ENCODE data around the gene CLRN3.

Gene CLRN3

DNA sequence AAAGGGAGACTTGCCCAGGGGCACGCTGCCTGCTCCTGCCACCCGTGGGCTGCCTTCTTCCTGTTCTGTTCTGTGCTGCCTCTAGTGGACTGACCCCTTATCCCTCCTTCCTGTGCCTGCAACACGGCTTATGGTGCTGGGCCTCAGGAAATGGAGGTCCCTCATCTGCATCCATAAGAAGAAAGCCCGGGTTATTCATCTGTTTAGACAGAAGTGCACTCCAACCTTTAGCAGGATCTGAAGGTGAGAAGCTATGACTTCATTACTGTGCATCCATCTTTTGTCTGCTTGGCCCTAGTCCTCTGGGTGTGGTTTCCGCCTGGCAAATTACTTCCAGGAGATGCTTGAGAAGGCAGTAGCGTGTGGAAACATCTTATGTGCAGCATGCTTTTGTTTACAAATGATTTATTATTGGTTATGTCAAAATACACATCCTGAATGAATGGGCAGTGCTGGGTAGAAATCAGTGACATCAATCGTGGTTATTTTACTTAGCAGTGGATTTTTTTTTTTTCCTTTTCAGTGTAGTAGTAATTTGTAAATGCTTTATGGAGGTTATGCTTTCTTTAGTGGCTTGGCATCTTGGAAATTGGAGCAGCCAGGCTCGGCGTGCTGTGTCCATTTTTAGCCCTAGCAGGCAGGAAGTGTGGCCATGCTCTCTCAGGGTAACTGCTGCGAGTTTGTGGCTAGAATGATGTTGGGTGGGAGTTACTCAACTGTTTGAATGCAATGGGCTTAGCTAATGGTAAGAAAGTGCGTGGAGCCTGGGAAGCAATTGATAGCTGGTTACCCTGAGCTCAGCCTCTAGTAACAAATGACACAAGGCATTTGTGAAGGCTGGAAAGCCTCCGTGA lies 26.9 kb upstream of the CLRN3 start:
- DNase-seq (ENCODE audit: low read depth, low spot score): no peak

DNA sequence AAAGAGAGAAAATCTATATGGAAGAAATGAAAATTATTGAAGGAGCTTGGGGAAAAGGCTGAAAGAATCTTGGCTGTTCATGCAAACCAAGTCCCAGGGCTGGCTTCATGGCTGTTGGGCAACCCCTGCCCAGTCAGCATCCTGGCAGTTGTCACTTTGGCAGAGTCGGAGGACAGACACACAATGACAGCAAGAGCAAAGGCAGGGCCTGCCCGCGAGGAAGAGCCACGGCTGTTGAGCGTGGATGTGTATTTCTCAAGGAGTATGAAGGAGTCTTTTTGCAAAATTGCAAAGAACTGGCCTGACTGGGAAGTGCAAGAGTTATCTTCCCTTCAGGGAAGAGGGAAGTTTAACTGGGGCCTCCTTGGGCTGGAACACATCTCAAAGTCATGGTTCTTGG lies 25.8 kb upstream of the CLRN3 start:
- no peak for DNase-seq (ENCODE audit: low read depth, low spot score)

DNA sequence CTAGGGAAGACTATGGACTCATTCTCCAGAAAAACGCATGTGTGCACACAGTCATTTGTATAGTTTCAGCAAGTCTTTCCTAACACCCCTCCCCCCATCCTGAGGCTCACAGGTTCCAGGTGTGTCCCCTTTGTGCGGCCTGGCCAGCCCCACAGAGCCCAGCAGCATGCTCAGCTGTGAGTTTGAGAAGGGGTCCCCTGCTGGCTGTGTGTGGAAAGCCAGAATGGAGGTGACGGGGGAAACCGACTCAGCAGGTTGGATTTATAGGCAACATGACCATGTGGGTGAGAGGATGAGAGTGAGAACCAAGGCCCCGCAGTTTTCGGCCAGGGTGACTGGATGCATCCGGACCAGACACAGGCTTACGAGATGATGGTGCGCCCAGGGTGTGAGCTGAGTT lies 24.1 kb upstream of the CLRN3 start:
- no peak for DNase-seq (ENCODE audit: low read depth, low spot score)

DNA sequence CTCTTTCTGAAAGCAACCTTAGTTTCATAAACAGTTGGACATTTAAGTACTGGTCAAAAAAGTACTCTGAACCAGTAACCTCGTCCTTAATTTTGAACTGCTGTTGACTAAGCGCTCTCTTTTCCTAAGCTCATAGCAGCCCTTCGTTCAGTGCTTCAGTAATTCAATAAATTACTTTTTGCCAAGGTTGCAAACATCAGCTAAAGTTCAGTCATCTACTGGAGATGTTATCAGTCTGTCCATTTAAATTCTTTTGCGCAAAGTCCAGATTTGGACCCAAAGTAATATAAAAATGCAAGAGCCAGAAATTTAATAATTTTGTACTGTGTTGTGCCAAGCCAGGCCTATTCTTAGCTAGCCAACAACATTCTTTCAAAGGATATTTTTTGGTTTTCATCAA lies 22.6 kb upstream of the CLRN3 start:
- DNase-seq (ENCODE audit: low read depth, low spot score): no peak

DNA sequence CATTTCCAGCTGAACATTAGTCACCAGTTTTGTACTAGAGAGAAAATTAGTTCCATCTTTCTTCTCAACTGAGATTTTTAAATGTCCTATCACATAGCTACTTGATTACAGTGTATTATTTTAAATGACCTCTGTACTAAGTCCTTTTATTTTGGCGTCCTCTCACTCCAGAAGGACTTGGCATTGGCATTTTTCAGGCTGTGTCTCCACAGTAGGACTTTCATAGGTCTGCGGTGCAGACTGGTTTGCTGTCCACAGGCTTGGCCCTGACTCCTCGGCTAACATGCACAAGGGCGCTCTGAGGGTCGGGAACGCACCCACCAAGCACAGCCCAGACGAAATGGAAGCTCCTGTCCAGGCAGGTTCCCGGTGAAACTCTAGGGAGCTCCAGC lies 20.6 kb upstream of the CLRN3 start:
- no peak for DNase-seq (ENCODE audit: low read depth, low spot score)

DNA sequence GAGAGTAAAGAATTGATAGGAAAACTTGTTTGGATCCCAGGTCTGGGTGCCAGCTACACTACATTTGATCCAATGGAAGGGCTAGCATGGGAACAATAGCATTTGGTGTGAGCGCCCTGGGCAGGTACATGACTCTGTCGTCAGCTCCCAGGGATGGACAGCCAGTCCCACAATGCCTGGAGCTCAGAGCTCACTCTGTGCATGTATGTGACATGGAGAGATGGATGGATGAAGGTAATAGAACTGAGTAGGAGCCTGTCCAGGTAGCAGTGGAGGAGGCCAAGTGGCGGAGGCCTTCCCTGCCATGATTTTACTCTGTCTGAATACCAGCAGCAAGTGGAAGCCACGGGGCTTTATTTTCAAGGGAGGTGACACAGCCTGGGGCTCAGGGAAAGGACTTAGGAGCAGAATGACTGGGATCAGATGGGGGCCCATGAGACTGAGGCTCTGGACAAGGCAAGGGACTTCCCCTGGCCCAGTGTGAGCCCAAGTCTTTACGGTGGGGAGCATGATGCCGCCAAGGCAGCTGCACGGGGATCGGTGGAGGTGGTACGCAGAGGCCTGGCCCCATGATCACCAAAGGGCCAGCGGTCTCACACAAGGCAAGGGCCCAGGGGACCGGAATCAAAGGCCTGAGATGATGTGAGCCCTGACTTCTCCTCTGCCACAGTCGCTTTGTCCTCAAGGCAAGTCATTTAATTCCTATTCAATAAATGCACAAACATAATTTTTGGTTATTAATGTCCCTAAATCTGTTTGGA lies 20.0 kb upstream of the CLRN3 start:
- no peak for DNase-seq (ENCODE audit: low read depth, low spot score)

DNA sequence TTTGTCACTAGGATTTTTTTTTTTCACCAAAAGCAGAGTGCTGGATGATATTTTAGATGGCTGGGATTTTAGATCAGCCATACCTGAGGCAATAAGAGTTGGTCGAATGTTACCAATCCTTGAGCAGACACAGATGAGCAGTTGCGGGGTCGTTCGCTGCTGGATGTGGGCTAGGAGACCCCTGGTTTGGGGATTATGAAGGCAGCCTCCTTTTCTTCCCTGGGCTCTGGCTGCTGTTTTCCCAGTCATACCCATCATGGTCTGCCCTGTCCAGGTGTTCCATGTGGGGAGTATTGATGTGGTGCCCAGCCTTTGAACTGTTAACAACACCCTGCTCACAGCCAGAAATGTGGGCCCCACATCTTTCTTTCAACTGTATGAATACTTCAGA lies 19.1 kb upstream of the CLRN3 start:
- DNase-seq (ENCODE audit: low read depth, low spot score): no peak

DNA sequence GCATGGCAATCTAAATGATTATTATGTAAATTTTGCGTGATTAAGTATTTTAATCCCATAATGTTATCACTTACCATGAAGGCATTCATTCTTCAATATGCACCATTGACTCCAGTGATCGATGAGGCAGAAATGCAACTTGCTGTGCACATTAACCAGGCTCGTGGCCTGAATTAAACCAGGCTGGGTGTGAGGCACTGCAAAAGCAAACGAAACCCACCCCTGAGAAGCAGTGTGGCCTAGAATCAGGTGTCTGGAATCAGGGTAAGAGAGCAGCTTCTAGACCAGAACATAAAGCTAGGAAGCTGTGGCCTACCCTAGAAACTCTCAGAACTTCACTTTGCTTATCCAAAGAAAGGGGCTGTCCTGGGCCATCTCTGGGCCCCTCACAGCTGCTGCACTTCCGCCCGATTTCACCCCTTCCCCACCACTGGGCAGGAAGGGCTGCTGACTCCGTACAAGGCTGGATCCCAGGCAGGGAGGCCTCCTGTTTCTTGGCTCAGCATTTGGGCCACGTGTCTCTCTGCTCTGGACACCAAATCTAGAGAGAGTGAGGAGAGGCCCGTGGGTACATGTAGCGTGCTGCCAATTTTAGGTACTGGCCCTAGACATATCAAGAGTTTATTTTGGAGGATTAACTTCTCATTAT lies 18.6 kb upstream of the CLRN3 start:
- DNase-seq (ENCODE audit: low read depth, low spot score): no peak

DNA sequence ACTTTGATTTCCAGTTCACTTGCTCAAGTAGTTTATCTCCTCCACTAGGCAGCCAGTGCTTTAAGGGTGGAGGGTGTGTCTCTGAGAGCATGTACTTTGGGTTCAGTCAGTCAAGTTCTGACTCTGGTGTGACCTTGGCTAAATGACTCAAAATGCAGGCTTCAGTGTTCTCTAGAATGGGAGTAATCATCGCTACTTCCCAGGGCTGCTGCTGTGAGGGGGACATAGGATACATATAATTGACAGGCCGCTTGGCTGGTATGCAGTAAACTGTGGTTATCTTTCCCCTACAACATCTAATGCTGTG lies 17.7 kb upstream of the CLRN3 start:
- no peak for DNase-seq (ENCODE audit: low read depth, low spot score)

DNA sequence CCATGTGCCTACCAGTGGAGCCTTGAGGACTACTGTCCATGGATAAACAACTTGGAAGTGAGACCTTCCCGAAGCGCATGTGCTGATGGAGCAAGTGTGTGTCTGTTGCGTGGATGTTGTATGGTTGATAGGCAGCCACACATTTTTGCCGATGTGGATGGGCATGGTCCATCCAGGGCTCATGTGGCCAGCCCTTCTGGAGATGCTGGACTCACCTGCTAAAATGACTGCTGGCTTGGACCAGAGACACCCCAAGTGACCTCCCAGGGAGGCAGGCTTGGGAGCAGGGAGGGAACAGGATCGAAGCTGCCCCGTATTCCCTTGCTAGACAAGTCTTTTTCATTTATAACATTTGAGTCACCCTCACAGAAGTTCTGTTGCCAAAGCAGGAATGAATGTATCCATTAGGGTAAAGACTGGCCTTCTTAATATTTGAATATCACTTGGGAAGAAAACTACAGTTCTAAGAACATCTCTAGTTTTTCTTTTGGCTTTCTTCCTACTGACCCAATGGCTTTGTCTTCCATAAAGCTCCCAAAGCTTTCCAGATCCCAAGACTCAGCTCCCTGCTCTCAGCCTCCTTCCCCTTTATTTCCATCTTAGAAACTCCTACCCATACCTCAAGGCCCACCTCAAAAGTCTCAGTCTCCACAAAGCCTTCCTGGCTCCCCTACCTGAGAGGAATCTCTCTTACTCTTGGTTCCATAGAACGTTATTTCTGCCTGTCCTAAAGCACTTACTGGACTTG lies 17.1 kb upstream of the CLRN3 start:
- no peak for DNase-seq (ENCODE audit: low read depth, low spot score)

DNA sequence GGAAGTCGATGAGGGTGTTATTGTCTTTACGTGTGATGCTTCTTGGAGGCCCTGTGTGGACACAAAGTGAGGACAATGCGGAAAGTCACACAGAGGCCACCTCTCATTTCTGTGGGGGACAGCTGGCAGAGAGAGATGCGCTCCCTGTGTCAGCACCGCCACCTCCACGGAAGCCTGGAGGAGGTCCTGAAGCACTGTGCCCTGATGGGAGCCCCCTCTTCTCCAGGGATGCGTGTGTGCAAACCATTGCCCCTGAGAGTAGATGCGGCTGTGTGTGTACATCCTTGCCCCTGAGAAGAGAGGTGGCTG lies 16.2 kb upstream of the CLRN3 start:
- DNase-seq (ENCODE audit: low read depth, low spot score): no peak

DNA sequence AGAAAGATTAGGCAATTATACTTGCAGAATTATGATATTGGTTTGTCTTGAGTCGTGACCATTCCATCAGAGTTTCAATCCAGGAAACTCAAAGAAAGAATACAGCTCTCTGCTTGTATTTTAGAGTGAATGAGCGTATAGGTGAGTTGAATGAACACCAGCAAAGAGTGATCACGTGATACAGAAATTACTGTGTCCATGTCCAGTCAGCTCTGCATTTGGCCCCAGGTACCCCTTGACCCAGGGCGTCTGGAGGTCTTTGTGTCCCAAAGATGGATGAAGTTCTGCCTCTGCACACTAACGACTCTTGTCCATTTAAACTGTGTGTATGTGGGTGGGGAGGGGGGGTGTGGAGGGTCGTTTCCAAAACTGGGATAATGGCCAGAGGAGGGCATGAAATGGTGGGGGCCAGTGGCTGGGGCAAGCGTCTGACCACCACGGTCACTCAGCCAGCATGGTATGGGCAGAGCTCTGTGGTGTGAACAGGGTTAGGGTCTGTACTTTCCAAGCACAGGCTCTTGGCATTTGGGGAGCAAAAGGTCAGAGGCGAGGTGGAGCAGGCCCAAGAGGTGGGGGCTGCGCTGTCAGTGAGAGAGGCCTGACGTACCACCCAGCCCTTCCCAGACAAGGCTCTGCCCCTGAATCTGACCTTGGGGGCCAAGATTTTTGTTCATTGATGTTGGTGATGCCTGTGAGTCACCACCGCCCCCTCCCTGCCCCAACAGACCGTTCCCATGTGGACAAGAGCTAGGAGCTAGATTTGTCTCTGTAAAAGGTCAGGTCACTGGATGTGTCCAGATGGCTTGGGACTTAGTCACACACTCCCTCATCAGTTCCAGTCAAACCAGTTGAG lies 15.6 kb upstream of the CLRN3 start:
- no peak for DNase-seq (ENCODE audit: low read depth, low spot score)

DNA sequence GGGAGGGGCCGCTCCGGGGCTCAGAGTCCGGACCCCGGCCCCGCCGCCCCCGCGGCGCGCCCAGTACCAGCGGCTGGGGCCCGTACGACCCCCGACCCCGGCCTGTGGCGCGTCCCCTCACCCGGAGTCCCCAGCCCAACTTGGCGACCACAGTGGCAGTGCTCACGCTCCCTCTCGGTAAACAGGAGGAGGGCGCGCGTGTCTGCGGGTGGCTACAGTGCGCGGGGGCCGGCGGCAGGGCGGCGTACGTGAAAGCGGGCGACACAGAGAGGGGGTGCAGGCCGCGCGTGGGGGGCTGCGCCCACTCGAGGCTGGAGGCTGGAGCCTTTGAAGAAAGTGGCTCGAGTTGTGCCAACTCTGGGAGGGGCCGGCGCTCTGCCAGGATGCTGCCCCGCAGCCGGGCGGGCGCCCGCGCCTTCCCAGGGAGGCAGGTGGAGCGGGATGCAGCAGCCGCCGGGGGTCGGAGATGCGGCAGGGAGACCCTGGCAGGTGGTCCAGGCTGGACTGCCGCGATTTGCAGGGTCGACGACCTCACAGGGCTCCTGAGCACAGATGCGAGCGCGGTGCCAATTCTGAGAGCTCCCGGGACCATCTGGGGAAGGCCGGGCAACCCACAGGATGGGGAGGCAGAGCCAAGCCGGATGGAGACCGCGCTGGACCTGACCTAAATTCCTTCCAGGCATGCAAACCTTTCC lies 14.8 kb upstream of the CLRN3 start:
- DNase-seq (ENCODE audit: low read depth, low spot score): no peak

DNA sequence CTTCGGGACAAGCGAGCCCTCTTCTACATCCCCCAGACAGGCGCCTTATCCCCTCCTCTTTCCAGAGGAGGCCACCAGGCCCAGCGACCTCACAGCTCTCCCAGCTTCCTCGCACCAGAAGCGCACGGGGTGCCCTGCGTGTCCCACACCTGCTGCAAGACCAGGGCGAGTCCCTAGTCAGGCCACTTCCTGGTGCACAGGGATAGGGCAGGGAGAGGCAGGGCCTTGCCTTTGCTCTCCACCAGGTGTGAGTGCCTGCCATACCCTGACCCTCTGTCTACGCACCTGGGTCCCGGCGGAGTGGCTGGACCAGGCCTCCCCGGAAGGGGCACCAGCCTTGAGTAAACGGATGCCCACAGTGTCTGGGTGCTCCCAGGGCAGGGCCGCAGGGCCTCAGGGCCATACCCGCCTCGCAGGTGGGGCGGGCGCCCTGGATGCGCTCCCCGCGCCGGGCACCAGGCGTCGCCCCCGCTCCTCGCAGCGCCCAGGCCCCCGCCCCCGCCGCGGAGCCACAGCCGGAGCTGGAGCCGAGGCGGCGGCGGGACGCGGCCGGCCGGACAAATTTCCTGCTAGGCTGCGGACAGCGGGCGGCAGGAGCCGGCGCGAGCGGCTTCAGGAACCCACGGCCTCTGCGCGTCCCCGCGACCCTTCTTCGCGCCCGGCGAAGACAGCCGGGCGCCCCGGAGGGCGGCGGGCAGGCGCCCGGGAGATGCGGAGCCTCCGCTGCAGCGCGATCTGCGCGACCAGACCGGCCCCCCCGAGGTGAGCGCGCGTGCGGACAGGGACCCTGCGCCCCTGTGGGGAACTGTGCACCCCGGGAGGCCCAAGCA lies 14.0 kb upstream of the CLRN3 start, which contains the start of gene PTPRE:
Gene PTPRE, plus strand, starts transcription at position 556 of the 830 bp plus-strand sequence. CDS start 133,779 bp downstream, outside the sequence.
- DNase-seq (ENCODE audit: low read depth, low spot score): peak; percentile 27

DNA sequence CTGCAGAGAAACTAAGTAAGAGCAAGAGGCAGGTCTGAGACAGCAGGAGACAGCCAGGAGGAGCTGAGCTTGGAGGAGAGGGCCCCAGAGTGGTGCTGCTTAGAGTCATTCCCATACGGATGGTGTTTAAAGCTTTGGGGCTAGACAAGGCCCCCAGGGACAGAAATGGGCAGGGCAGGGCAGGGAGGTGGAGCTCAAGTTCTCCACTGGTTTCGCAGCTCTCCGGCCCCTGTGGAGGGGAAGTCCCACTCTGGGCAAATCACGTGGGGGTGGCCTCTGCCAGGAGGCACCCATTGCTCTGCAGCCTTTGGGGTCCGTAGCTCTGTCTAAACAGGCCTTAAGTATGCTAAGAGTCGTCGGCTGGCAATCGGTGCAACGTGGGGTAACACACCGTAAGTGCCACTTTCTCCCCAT lies 13.1 kb upstream of the CLRN3 start:
- no peak for DNase-seq (ENCODE audit: low read depth, low spot score)

DNA sequence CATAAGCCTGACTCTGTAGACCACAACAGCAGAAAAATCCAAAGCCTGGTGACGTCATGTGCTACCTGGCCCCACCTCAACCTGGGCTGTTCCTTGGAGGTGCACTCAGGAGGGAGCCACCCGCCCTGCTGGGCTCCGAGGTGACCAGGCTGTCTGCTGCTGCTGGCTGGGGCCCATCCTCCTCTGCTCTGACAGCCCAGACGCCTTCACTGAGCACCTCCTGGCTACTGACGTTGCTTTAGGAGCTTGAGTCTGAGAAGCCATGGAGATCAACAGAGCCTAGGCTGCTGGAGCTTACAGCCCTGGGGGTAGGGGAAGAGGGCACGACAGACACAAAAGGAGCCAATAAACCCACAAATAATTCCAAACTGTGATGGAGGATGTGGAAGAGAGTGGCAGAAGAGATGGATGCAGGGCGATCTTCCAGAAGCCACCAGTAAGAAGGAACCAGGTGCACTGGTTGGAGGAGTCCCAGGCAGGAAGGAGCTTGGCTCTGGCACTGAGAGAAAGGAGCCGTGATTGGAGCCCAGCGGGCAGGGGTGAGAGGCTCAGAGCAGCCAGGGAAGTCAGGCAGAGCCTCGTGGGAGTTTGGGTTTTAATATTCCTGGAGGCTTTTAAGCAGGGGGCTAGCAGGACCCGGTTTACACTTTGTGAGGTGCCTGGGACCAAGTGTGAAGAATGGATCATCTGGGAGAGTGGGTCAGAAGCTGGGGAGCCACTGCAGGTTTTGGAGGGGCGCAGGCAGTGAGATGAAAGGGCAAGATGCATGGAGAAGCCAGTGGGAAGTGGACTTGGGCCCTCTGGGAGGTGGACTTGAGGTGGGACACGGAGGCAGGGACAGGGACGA lies 12.5 kb upstream of the CLRN3 start:
- no peak for DNase-seq (ENCODE audit: low read depth, low spot score)

DNA sequence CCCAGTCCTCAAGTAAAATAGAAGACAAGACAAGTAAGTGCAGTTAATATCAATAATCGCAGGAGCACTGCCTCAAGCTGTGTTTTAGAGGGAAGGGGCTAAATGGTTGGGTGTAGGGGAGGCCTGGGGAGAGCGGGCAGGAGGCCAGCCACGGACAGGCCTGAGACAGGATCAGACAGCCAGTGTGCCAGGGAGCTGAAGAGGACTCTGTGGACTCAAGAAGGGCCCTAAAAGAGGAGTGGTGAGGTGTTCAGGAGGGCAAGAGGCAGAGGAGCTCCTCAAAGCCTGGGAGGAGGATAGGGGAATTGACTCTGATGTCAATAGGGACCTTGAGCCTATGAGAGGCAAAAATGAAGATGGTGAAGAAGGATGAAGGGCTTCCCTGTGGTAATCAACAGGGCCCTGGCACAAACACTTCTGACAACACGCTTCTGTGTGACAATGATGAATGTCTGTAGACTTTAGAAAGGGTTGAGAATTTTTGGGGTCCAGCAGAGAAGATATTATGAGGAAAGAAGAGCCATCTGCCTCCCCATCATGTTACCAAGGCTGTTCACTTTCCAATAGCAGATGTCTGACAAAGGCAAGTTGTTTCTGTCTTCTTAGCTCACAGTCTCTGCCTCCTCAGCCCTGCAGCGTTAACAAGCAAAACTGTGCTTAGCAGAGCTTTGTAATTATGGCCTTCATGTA lies 11.7 kb upstream of the CLRN3 start:
- DNase-seq (ENCODE audit: low read depth, low spot score): no peak

DNA sequence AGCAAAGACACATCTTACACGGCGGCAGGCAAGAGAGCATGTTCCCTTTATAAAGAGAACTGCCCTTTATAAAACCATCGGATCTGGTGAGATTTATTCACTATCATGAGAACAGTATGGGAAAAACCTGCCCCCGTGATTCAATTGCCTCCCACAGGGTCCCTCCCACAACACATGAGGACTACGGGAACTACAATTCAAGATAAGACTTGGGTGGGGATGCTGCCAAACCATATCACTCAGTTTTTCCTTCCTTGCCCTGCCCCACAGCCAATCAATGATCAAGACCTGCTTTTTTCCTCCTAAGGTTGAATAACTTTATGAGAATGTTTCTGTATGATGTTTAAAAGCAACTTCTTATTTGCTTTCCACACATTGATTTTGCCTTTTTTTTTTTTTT lies 11.0 kb upstream of the CLRN3 start:
- no peak for DNase-seq (ENCODE audit: low read depth, low spot score)
